CD14-positive monocyte (primary cell): ENCODE data around the gene TMEM184B. TPM values are rescaled to one million over a fixed set of nuclear protein-coding genes. Genes with fewer than 3 reads are reported as not detected.

Experiments
- DNase-seq, 3 donors: peaks; one replicate each; pipeline ENCODE4 v3.0.0-alpha.2; 2011 to 2022
- H2AFZ ChIP-seq: 2 replicates; pipeline ENCODE4 v1.6.0; 2012; ENCODE audit warnings: mild to moderate bottlenecking, low read depth, low read length, inconsistent platforms; ENCODE audit not compliant: insufficient read depth, poor library complexity, severe bottlenecking
- H3K27ac ChIP-seq, 2 donors: 1 replicate in 1 of 2; 2 replicates in 1 of 2; pipeline ENCODE4 v1.5.1; 2012 to 2013; ENCODE audit warnings: low read length in 2 of 2, control low read depth in 1 of 2, inconsistent platforms in 1 of 2, low read depth in 1 of 2, mild to moderate bottlenecking in 1 of 2
- H3K27me3 ChIP-seq, 2 donors: one replicate each; pipeline versions ENCODE4 v1.6.0 to v1.6.1; 2011 to 2013; ENCODE audit warnings: low read length in 2 of 2; ENCODE audit not compliant: control insufficient read depth in 2 of 2, insufficient read depth in 2 of 2
- H3K36me3 ChIP-seq, 2 donors: replicated peaks in 1 of 2; 1 replicate in 1 of 2; 2 replicates in 1 of 2; pipeline versions ENCODE4 v1.5.1 to v1.6.1; 2012 to 2013; ENCODE audit warnings: low read length in 2 of 2, control low read depth in 1 of 2, inconsistent platforms in 1 of 2, mild to moderate bottlenecking in 1 of 2; ENCODE audit not compliant: insufficient read depth in 2 of 2, control insufficient read depth in 1 of 2
- H3K4me1 ChIP-seq, 2 donors: 1 replicate in 1 of 2; 2 replicates in 1 of 2; pipeline versions ENCODE4 v1.5.1 to v1.6.1; 2012 to 2013; ENCODE audit warnings: low read length in 2 of 2, control low read depth in 1 of 2, inconsistent platforms in 1 of 2, mild to moderate bottlenecking in 1 of 2, moderate library complexity in 1 of 2; ENCODE audit not compliant: insufficient read depth in 2 of 2, control insufficient read depth in 1 of 2
- H3K4me2 ChIP-seq: replicated peaks from 2 replicates; pipeline ENCODE3; 2012; ENCODE audit warnings: low read length, moderate library complexity, mild to moderate bottlenecking; ENCODE audit not compliant: poor library complexity, severe bottlenecking; ENCODE audit errors: extremely low read depth
- H3K4me3 ChIP-seq, 3 experiments: fragments of 200-600 bp in 1 of 3; sonication (generic) in 1 of 3; replicated peaks in 1 of 3; 1 replicate in 2 of 3; 2 replicates in 1 of 3; pipeline ENCODE4 v1.5.1; 2011 to 2013; ENCODE audit warnings: low read length in 3 of 3, mild to moderate bottlenecking in 3 of 3, control low read depth in 2 of 3, low read depth in 2 of 3, inconsistent platforms in 1 of 3, moderate library complexity in 1 of 3
- H3K79me2 ChIP-seq: 2 replicates; pipeline ENCODE4 v1.6.0; 2012; ENCODE audit warnings: mild to moderate bottlenecking, control low read depth, inconsistent platforms, low read length, moderate library complexity; ENCODE audit not compliant: insufficient read depth
- H3K9ac ChIP-seq: 2 replicates; pipeline ENCODE4 v1.6.0; 2017; ENCODE audit warnings: low read length, mild to moderate bottlenecking; ENCODE audit not compliant: insufficient read depth, poor library complexity, severe bottlenecking
- H3K9me3 ChIP-seq, 2 donors: replicated peaks in 1 of 2; 1 replicate in 1 of 2; 2 replicates in 1 of 2; pipeline versions ENCODE4 v1.5.1 to v1.6.1; 2012 to 2013; ENCODE audit warnings: low read length in 2 of 2, control low read depth in 1 of 2; ENCODE audit not compliant: control insufficient read depth in 1 of 2, insufficient read depth in 1 of 2
- H4K20me1 ChIP-seq: 2 replicates; pipeline ENCODE4 v1.6.0; 2012; ENCODE audit warnings: mild to moderate bottlenecking, low read length, control low read depth, moderate library complexity; ENCODE audit not compliant: insufficient read depth
- H3K27ac Mint-ChIP-seq, 7 donors: one replicate each; pipeline ENCODE4 v1.8.0; 2020; ENCODE audit warnings: mild to moderate bottlenecking in 7 of 7, mixed read lengths in 7 of 7, moderate library complexity in 6 of 7, inconsistent platforms in 2 of 7
- H3K27me3 Mint-ChIP-seq, 3 donors: one replicate each; pipeline ENCODE4 v1.8.0; 2021 to 2022; ENCODE audit warnings: low read depth in 3 of 3, mild to moderate bottlenecking in 3 of 3, mixed read lengths in 3 of 3, moderate library complexity in 3 of 3, inconsistent platforms in 1 of 3
- H3K36me3 Mint-ChIP-seq, 2 donors: one replicate each; pipeline ENCODE4 v1.8.0; 2020; ENCODE audit warnings: mixed read lengths in 2 of 2, inconsistent platforms in 1 of 2, mild to moderate bottlenecking in 1 of 2
- H3K4me1 Mint-ChIP-seq: one replicate; pipeline ENCODE4 v1.8.0; 2020; ENCODE audit warnings: mild to moderate bottlenecking, mixed read lengths
- H3K4me3 Mint-ChIP-seq, 2 donors: one replicate each; pipeline ENCODE4 v1.8.0; 2020; ENCODE audit warnings: mild to moderate bottlenecking in 2 of 2, mixed read lengths in 2 of 2, moderate library complexity in 1 of 2
- H3K9me3 Mint-ChIP-seq, 7 donors: one replicate each; pipeline ENCODE4 v1.8.0; 2020 to 2022; ENCODE audit warnings: mixed read lengths in 7 of 7, mild to moderate bottlenecking in 6 of 7, moderate library complexity in 6 of 7, inconsistent platforms in 2 of 7
- WGBS: methylation state at CpG from one replicate; pipeline ENCODE4 v1.1.5; 2013; ENCODE audit warnings: missing lambda C conversion rate; ENCODE audit not compliant: insufficient coverage; 5-methylcytosine and 5-hydroxymethylcytosine counted together
- intact Hi-C, 2 donors: fragments of 100-400 bp; cut with micrococcal nuclease; formaldehyde crosslinking; loops; one replicate each; pipeline versions ENCODE4 v1.15.0 to v1.15.1; 2023
- polyA plus RNA-seq, 3 donors: library from polyadenylated mRNA; depleted of rRNA in 1 of 3; unstranded in 2 of 3; stranded (reverse) in 1 of 3; fragments of 300-500 nt in 2 of 3; fragments of >200 nt in 1 of 3; fragmentation: Illumina TruSeq in 2 of 3; gene quantifications; 1 replicate in 2 of 3; 2 replicates in 1 of 3; pipeline ENCODE4 v1.2.3, GENCODE V29; 2012 to 2021
- TF ChIP-seq, protein P1 (sequence below): fragments of 200-600 bp; IDR thresholded peaks from one replicate; pipeline ENCODE4 v1.8.0; 2022; ENCODE audit warnings: antibody characterized with exemption, mild to moderate bottlenecking

Gene TMEM184B
- polyA plus RNA-seq, 3 donors, result 7.4 to 17.7 (median 10.6) TPM

GRCh38 chr22:38316364-38317121 lies 43.7 kb upstream of the TMEM184B start:
- Mint-ChIP-seq H3K4me1 (peaks cover 57% of the 10 kb centered on the region), H3K27me3 (peaks cover 13 to 20% (median 18%) of the 10 kb centered on the region in 3 donors), H3K4me3 (peak overlapping the region; percentile 87 to 89), H3K36me3 (peaks cover 14 to 16% of the 10 kb centered on the region in 2 donors), H3K27ac (peak overlapping the region in 6 of 7 donors; percentile 62 to 88 (median 78)), H3K9me3 (peaks cover 0 to 2% (median 0%) of the 10 kb centered on the region in 7 donors)
- intact Hi-C loops, result loop anchor here in 1 of 2 donors (5.0 kb wide), 1 partner anchor 36 kb away; no protein-coding TSS in a partner anchor
- H3K36me3 ChIP-seq, result peaks cover 0 to 5% of the 10 kb centered on the region in 2 donors
- peak overlapping the region; percentile 81 for H2AFZ ChIP-seq
- TF ChIP-seq, protein P1, sequence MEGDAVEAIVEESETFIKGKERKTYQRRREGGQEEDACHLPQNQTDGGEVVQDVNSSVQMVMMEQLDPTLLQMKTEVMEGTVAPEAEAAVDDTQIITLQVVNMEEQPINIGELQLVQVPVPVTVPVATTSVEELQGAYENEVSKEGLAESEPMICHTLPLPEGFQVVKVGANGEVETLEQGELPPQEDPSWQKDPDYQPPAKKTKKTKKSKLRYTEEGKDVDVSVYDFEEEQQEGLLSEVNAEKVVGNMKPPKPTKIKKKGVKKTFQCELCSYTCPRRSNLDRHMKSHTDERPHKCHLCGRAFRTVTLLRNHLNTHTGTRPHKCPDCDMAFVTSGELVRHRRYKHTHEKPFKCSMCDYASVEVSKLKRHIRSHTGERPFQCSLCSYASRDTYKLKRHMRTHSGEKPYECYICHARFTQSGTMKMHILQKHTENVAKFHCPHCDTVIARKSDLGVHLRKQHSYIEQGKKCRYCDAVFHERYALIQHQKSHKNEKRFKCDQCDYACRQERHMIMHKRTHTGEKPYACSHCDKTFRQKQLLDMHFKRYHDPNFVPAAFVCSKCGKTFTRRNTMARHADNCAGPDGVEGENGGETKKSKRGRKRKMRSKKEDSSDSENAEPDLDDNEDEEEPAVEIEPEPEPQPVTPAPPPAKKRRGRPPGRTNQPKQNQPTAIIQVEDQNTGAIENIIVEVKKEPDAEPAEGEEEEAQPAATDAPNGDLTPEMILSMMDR, result no peak
- H3K27ac ChIP-seq, result peak overlapping the region; percentile 16 to 37
- 0% methylated on average over 44 of the region's 52 CpGs for WGBS
- H3K4me1 ChIP-seq, result peaks cover 34 to 46% of the 10 kb centered on the region in 2 donors
- H3K4me2 ChIP-seq, result peak overlapping the region; percentile 77
- peak in 2 of 3 donors; percentile 25 to 41 for DNase-seq
- peaks cover 26% of the 10 kb centered on the region for H4K20me1 ChIP-seq
- peak overlapping the region; percentile 80 for H3K9ac ChIP-seq
- no peaks in the 10 kb centered on the region for H3K9me3 ChIP-seq
- H3K79me2 ChIP-seq, result peaks cover 4% of the 10 kb centered on the region
- no peaks in the 10 kb centered on the region for H3K27me3 ChIP-seq
- H3K4me3 ChIP-seq, result peak overlapping the region; percentile 41 to 72 (median 57)

DNA sequence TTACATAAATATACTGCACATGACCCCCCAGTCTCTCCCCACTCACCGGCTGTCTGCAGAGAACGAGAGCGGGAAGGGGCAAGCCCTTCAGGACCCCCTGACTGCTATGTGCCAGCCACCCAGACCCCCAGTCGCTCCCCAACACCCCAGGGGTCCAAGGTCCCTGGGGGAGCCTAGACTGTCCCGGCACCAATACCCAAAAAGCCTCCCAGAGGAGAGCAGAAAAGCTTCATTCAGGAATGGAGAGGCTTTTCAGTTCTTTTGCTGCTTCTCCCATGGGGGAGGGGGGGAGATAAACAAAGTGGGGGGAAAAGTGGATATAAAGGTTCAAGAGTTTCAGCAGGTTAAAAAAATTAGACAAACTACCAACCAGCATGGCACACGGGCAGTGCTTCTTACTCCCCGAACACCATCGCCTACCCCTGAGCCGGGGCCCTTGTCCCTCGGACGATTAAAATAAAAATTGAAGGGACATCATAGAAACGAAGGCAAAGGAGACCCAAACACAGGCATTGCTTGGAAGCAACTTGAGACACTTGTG lies 43.1 kb upstream of the TMEM184B start:
- H3K4me2 ChIP-seq, result peak overlapping the region; percentile 77
- Mint-ChIP-seq H3K9me3 (peaks cover 0 to 2% (median 0%) of the 10 kb centered on the region in 7 donors), H3K4me3 (peak overlapping the region; percentile 87 to 89), H3K36me3 (peaks cover 19 to 21% of the 10 kb centered on the region in 2 donors), H3K4me1 (peaks cover 63% of the 10 kb centered on the region), H3K27ac (peak overlapping the region; percentile 44 to 88 (median 70)), H3K27me3 (peaks cover 12 to 20% (median 18%) of the 10 kb centered on the region in 3 donors)
- TF ChIP-seq, protein P1, result no peak
- peak overlapping the region in 1 of 2 donors; percentile 37 for H3K27ac ChIP-seq
- DNase-seq, result no peak
- peak overlapping the region; percentile 81 for H2AFZ ChIP-seq
- H3K27me3 ChIP-seq, result no peaks in the 10 kb centered on the region
- peak overlapping the region; percentile 41 to 72 (median 57) for H3K4me3 ChIP-seq
- intact Hi-C loops, result loop anchor here in 1 of 2 donors (5.0 kb wide), 1 partner anchor 36 kb away; no protein-coding TSS in a partner anchor
- peaks cover 5 to 6% of the 10 kb centered on the region in 2 donors for H3K36me3 ChIP-seq
- peak overlapping the region; percentile 80 for H3K9ac ChIP-seq
- H3K4me1 ChIP-seq, result peaks cover 34 to 52% of the 10 kb centered on the region in 2 donors
- H3K79me2 ChIP-seq, result peaks cover 6% of the 10 kb centered on the region
- H3K9me3 ChIP-seq, result no peaks in the 10 kb centered on the region
- peaks cover 30% of the 10 kb centered on the region for H4K20me1 ChIP-seq
- WGBS, result 4% methylated on average over 8 of the region's 12 CpGs
